D721Med (cell line): ENCODE results near the gene ERBB4.

Experiments
- DNase-seq: peaks from one replicate; pipeline ENCODE4 v3.0.0; 2011; ENCODE audit warnings: low spot score; ENCODE audit not compliant: insufficient read length
- FAIRE-seq: peaks from 2 replicates; lab custom pipeline; 2011; peaks lifted over from hg19 to GRCh38; lab: Jason Lieb, UNC
- TF ChIP-seq, protein P1 (sequence below): IDR thresholded peaks from 2 replicates; pipeline ENCODE4 v1.5.1; 2012; ENCODE audit warnings: mild to moderate bottlenecking, control low read depth; ENCODE audit not compliant: insufficient read depth; ENCODE audit errors: missing control alignments

ERBB4 gene

DNA sequence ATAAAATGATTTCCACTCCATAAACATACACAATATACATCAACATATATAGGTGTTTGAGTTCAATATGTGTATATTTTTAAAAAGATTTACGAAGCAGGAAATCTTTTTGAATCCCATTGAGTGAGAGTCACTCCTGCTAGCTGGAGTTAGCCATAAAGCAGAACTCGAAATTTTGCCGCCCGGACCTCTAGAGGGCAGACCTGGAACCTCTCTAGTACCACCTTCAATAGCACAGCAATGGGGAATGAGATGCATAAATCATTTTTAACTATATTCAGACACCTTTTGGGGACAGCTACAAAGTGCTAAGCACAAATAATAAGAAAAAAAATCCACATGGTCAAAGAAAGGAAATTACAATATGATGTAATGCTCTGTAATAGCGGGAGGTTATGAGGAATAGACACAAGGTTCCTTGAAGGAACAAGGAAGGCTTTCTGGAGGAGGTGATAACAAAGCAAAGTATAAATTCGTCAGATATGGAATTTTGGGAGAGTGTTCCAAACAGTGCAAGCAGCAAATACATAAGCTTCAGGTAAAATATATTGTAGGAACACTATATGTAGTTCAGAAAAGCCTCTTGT is 533.4 kb downstream of the ERBB4 start:
- FAIRE-seq, result peak; percentile 35
- DNase-seq, result no peak

DNA sequence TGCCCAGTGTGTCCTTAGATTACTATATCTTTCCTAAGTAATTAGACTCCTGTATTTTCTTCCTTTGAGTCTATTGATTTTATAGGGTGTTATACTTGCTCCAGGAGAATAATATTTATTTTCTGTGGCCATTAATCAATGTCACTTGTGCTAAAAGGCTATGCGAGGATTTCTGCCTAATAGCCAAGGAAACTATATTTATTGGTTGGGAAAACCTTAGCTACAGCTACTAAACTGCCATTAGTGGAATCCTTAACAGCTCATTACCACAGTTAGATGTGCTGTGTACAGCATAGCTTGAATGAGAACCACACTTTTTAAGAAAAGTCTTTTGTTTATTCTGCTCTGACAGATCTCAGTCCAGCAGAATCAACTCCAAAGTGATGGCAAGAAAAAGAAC is 537.3 kb downstream of the ERBB4 start:
- TF ChIP-seq, protein P1, sequence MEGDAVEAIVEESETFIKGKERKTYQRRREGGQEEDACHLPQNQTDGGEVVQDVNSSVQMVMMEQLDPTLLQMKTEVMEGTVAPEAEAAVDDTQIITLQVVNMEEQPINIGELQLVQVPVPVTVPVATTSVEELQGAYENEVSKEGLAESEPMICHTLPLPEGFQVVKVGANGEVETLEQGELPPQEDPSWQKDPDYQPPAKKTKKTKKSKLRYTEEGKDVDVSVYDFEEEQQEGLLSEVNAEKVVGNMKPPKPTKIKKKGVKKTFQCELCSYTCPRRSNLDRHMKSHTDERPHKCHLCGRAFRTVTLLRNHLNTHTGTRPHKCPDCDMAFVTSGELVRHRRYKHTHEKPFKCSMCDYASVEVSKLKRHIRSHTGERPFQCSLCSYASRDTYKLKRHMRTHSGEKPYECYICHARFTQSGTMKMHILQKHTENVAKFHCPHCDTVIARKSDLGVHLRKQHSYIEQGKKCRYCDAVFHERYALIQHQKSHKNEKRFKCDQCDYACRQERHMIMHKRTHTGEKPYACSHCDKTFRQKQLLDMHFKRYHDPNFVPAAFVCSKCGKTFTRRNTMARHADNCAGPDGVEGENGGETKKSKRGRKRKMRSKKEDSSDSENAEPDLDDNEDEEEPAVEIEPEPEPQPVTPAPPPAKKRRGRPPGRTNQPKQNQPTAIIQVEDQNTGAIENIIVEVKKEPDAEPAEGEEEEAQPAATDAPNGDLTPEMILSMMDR, result no peak
- FAIRE-seq (no peak), DNase-seq (no peak)

More for the DNA sequence above, 533.4 kb downstream of the ERBB4 start:
- TF ChIP-seq, protein P1, result peak; percentile 56

DNA sequence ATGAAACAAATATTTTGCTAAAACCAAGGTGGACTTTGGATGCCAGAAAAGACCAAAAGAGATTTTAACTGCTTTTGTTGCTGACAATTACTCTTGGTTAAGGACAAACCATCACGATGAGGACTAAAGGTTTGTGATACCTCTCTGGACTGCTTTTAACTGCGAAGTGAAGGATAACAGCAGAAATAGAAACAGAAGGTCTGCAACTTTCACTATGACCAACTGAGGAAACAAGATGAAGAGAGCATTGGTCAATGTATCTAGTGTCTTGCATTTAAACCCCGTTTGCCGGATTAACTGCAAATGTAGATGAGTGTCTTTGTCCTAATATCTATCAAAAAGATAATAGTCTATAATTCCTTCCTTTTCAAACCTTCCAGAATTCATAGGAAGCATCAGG is 541.7 kb downstream of the ERBB4 start:
- FAIRE-seq (no peak), DNase-seq (no peak)
- TF ChIP-seq, protein P1, result no peak

DNA sequence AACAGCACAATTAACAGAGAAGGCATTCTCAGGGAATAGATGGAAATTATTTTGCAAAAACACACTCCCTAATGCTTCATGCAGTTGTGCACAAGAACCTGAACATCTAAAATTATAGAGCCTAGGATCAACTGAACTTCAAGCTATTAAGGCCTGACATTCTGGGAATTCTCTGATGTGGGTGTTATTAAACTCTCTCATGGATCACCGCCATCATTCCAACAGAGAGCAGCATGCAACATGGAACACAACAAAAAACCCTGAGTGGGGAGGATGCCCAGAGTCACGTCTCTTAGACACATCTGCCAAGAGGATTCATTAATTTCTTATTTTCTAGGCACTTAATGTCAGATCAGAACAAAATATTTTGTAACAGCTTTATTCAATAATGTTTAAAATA is 543.8 kb downstream of the ERBB4 start:
- DNase-seq, result no peak
- no peak for FAIRE-seq
- TF ChIP-seq, protein P1, result no peak

DNA sequence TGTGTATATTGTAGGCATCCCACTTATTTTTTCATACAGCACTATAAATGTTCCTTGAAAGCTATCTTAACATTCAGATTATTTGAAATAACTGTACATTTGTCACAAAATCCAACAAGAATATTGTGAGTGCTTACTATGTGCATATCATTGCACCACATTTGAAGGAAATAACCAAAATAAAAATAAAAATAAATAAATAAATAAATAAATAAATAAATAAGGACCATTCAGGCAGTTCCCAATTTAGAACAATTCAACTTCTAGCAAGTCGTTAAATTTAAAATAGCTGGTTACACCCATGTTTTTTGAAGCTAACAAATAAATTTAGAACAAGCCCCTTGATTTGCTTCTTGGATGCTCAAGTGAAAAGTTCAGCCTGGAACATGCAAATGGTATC is 548.3 kb downstream of the ERBB4 start:
- FAIRE-seq (no peak), DNase-seq (no peak)
- TF ChIP-seq, protein P1, result no peak

DNA sequence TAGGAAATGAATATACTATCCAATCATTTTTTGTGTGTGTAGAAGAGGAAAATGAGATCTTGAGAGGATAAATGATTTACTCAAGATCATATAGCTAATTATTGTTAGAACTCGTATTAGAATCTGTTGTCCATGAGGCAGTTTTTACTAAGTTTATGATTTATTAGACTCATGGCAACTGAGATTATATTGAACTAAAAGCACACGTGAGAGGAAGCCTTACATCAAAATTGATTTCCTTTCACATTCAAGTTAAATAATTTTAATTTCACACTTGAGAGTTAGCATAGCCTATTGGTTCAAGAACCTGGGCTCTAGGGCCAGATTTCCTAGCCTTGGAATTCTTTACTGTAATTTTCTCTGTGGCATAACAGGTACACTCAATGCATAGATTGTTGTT is 552.3 kb downstream of the ERBB4 start:
- TF ChIP-seq, protein P1, result no peak
- no peak for DNase-seq
- FAIRE-seq, result no peak

DNA sequence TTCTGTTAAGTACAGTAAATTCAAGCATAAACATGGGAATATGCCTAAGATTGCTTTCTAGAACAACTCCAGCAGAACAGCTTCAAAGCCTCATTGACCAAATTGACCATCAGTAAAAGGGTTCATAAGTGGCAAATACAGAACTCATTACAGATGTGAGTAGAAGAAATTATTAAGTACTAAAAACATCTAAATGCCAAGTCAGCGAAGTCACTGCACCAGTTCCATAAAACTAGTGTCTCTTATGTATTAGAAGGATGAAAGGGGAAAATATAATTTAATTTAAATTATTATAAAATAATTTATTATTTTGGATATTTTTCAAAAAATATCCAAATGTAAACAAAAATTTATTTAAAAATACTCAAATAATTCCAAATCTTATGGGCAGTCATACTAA is 553.2 kb downstream of the ERBB4 start:
- no peak for FAIRE-seq
- TF ChIP-seq, protein P1, result no peak
- no peak for DNase-seq
